HepG2 (cell line): ENCODE measurements around the gene ELP5. TPM values are rescaled to one million over a fixed set of nuclear protein-coding genes. Genes with fewer than 3 reads are reported as not detected.
A peak's percentile ranks its signal among the peaks of the same experiment; 100 is the strongest.

Experiments
- CHD2 ChIP-seq: IDR thresholded peaks from 2 replicates; pipeline ENCODE4 v1.6.1; 2011; ENCODE audit warnings: low read depth, low read length, improper control_type of control experiment
- CREB1 ChIP-seq, 2 experiments: fragments of 450-650 bp in 1 of 2; IDR thresholded peaks; 2 replicates each; pipeline ENCODE4 v1.6.1; 2016 to 2017; ENCODE audit warnings: control low read depth in 1 of 2, mild to moderate bottlenecking in 1 of 2, missing compliant biosample characterization in 1 of 2, missing genetic modification characterization in 1 of 2
- ERF ChIP-seq: IDR thresholded peaks from 2 replicates; pipeline ENCODE4 v1.6.1; 2018; ENCODE audit warnings: missing biosample characterization, missing genetic modification reagents
- FOXJ3 ChIP-seq: sonication (generic); formaldehyde crosslinking; IDR thresholded peaks from 2 replicates; pipeline ENCODE4 v1.4.0; 2020; ENCODE audit warnings: missing genetic modification reagents, mild to moderate bottlenecking, borderline replicate concordance
- FOXP1 ChIP-seq, 2 experiments: fragments of 450-650 bp in 1 of 2; IDR thresholded peaks; 2 replicates each; pipeline ENCODE4 v1.6.1; 2017 to 2018; ENCODE audit warnings: antibody characterized with exemption in 1 of 2
- GABPB1 ChIP-seq: IDR thresholded peaks from 2 replicates; pipeline ENCODE4 v1.6.1; 2016; ENCODE audit warnings: mild to moderate bottlenecking, missing genetic modification reagents, moderate library complexity, missing compliant biosample characterization
- GTF3A ChIP-seq: sonication (generic); formaldehyde crosslinking; conservative IDR thresholded peaks from 2 replicates; pipeline ENCODE4 v1.4.0; 2020; ENCODE audit warnings: mild to moderate bottlenecking, missing genetic modification reagents
- HCFC1 ChIP-seq: fragments of 150-350 bp; IDR thresholded peaks from 2 replicates; pipeline ENCODE4 v1.6.1; 2014; ENCODE audit warnings: low read depth, low read length
- HNRNPK ChIP-seq: fragments of 200-400 bp; formaldehyde crosslinking; IDR thresholded peaks from 2 replicates; pipeline ENCODE4 v1.6.1; 2018; ENCODE audit warnings: low read length, low read depth, moderate library complexity, mild to moderate bottlenecking; ENCODE audit not compliant: poor library complexity, severe bottlenecking
- JUND ChIP-seq: sonication (generic); formaldehyde crosslinking; IDR thresholded peaks from 2 replicates; pipeline ENCODE4 v1.8.0; 2022; ENCODE audit warnings: mild to moderate bottlenecking, missing genetic modification reagents
- NR2F1 ChIP-seq, 2 experiments: fragments of 450-650 bp in 1 of 2; formaldehyde crosslinking in 1 of 2; IDR thresholded peaks; 2 replicates each; pipeline versions ENCODE4 v1.5.0 to v1.6.1; 2016 to 2020; ENCODE audit warnings: mild to moderate bottlenecking in 1 of 2, missing compliant biosample characterization in 1 of 2, missing genetic modification reagents in 1 of 2, moderate library complexity in 1 of 2
- RELA ChIP-seq: sonication (generic); formaldehyde crosslinking; IDR thresholded peaks from 2 replicates; pipeline ENCODE4 v1.4.0; 2020; ENCODE audit warnings: missing genetic modification reagents
- SIX4 ChIP-seq: sonication (generic); formaldehyde crosslinking; IDR thresholded peaks from 2 replicates; pipeline ENCODE4 v1.4.0; 2020; ENCODE audit warnings: missing genetic modification reagents
- SMC3 ChIP-seq: IDR thresholded peaks from 2 replicates; pipeline ENCODE4 v1.6.1; 2011; ENCODE audit warnings: low read length, improper control_type of control experiment
- TFAP4 ChIP-seq: sonication (generic); IDR thresholded peaks from 2 replicates; pipeline ENCODE4 v1.6.1; 2016; ENCODE audit warnings: low read depth, borderline replicate concordance
- YY1 ChIP-seq: IDR thresholded peaks from 2 replicates; pipeline ENCODE4 v1.6.1; 2011; ENCODE audit warnings: low read length, low read depth, moderate library complexity, mild to moderate bottlenecking; ENCODE audit not compliant: insufficient read depth, insufficient replicate concordance
- ZFAT ChIP-seq: sonication (generic); formaldehyde crosslinking; conservative IDR thresholded peaks from 2 replicates; pipeline ENCODE4 v1.8.1; 2023; ENCODE audit warnings: missing genetic modification reagents, inconsistent platforms
- ZFP36L1 ChIP-seq: sonication (generic); formaldehyde crosslinking; IDR thresholded peaks from 2 replicates; pipeline ENCODE4 v1.8.0; 2022; ENCODE audit warnings: mild to moderate bottlenecking, missing genetic modification reagents, moderate library complexity
- ZNF329 ChIP-seq: sonication (generic); formaldehyde crosslinking; IDR thresholded peaks from 2 replicates; pipeline ENCODE4 v1.9.0; 2021; ENCODE audit warnings: low read depth, mild to moderate bottlenecking, missing genetic modification reagents
- ZNF432 ChIP-seq: sonication (generic); formaldehyde crosslinking; IDR thresholded peaks from 2 replicates; pipeline ENCODE4 v1.5.0; 2020; ENCODE audit warnings: missing genetic modification reagents, mild to moderate bottlenecking, borderline replicate concordance
- ZNF44 ChIP-seq: sonication (generic); formaldehyde crosslinking; IDR thresholded peaks from 2 replicates; pipeline ENCODE4 v1.5.1; 2020; ENCODE audit warnings: mild to moderate bottlenecking, missing genetic modification reagents
- ZNF614 ChIP-seq: IDR thresholded peaks from 2 replicates; pipeline ENCODE4 v1.6.1; 2018; ENCODE audit warnings: missing biosample characterization, missing genetic modification reagents, inconsistent platforms, borderline replicate concordance
- ZNF629 ChIP-seq: sonication (generic); formaldehyde crosslinking; conservative IDR thresholded peaks from 2 replicates; pipeline ENCODE4 v1.5.0; 2020; ENCODE audit warnings: missing genetic modification reagents
- ZNF724P ChIP-seq: sonication (generic); formaldehyde crosslinking; IDR thresholded peaks from 2 replicates; pipeline ENCODE4 v1.8.0; 2022; ENCODE audit warnings: missing genetic modification reagents, borderline replicate concordance
- ZNF83 ChIP-seq: sonication (generic); formaldehyde crosslinking; IDR thresholded peaks from 2 replicates; pipeline ENCODE4 v1.4.0; 2020; ENCODE audit warnings: missing genetic modification reagents, mild to moderate bottlenecking, borderline replicate concordance
- polyA plus RNA-seq, 8 experiments: library from polyadenylated mRNA; depleted of rRNA in 3 of 8; stranded (reverse) in 7 of 8; unstranded in 1 of 8; fragments of >200 nt; fragmentation: Illumina TruSeq in 4 of 8; extraction: Trizol in 4 of 8; gene quantifications; 2 replicates each; pipeline versions ENCODE4 v1.2.1 to v1.2.3, GENCODE V29; 2011 to 2016; ENCODE audit warnings: low read depth in 4 of 8, missing spikeins in 1 of 8, mixed read lengths in 1 of 8; ENCODE audit not compliant: insufficient read depth in 1 of 8
- total RNA-seq, 5 experiments: library from RNA; depleted of rRNA; stranded (reverse); fragments of >200 nt; fragmentation: Illumina TruSeq; extraction: Trizol; gene quantifications; 2 replicates each; pipeline ENCODE4 v1.2.3, GENCODE V29; 2016; ENCODE audit warnings: low read depth in 1 of 5
- TF ChIP-seq, protein P1 (sequence below): sonication (generic); formaldehyde crosslinking; IDR thresholded peaks from 2 replicates; pipeline ENCODE4 v1.4.0; 2020; ENCODE audit warnings: low read depth, mild to moderate bottlenecking, missing genetic modification reagents
- TF ChIP-seq, protein P2 (sequence below): sonication (generic); formaldehyde crosslinking; IDR thresholded peaks from 2 replicates; pipeline ENCODE4 v1.4.0; 2020; ENCODE audit warnings: missing genetic modification reagents
- TF ChIP-seq, protein P3 (sequence below): sonication (generic); formaldehyde crosslinking; conservative IDR thresholded peaks from 2 replicates; pipeline ENCODE4 v1.8.0; 2022; ENCODE audit warnings: missing genetic modification reagents

Gene ELP5
- total and polyA plus RNA-seq, 2 of the 13 experiments (the other 11 are each of a cell fraction or from before 2014, with no cell fraction given): 67.6 to 69.8 TPM

GRCh38 chr17:7251661-7252175 is 297 bp upstream of the ELP5 start, which contains the start of gene CTDNEP1 (continued):
- 0 out of 2 replicates have a peak, but pooled peaks have one; percentile 29 for TF ChIP-seq TFAP4
- TF ChIP-seq FOXP1 (IDR thresholded peaks at IDR 0.05): no peak
- TF ChIP-seq FOXP1 (CRISPR knock-in tag; IDR thresholded peaks at IDR 0.05): no peak
- TF ChIP-seq CREB1 (IDR thresholded peaks at IDR 0.05): no peak
- TF ChIP-seq CREB1 (CRISPR knock-in tag; IDR thresholded peaks at IDR 0.05): no peak
- TF ChIP-seq ZNF432: no peak
- no peak for TF ChIP-seq ZNF724P
- no peak for TF ChIP-seq ZNF629 (CRISPR knock-in tag)
- TF ChIP-seq SIX4 (CRISPR knock-in tag): no peak
- no peak for TF ChIP-seq JUND (CRISPR knock-in tag)
- TF ChIP-seq, protein P1, sequence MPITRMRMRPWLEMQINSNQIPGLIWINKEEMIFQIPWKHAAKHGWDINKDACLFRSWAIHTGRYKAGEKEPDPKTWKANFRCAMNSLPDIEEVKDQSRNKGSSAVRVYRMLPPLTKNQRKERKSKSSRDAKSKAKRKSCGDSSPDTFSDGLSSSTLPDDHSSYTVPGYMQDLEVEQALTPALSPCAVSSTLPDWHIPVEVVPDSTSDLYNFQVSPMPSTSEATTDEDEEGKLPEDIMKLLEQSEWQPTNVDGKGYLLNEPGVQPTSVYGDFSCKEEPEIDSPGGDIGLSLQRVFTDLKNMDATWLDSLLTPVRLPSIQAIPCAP (CRISPR knock-in tag): no peak
- TF ChIP-seq ZNF329: no peak
- TF ChIP-seq GTF3A (CRISPR knock-in tag): no peak
- no peak for TF ChIP-seq SMC3
- TF ChIP-seq, protein P2, sequence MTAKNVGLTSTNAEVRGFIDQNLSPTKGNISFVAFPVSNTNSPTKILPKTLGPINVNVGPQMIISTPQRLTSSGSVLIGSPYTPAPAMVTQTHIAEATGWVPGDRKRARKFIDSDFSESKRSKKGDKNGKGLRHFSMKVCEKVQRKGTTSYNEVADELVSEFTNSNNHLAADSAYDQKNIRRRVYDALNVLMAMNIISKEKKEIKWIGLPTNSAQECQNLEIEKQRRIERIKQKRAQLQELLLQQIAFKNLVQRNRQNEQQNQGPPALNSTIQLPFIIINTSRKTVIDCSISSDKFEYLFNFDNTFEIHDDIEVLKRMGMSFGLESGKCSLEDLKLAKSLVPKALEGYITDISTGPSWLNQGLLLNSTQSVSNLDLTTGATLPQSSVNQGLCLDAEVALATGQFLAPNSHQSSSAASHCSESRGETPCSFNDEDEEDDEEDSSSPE: peak; percentile 68
- TF ChIP-seq GABPB1 (CRISPR knock-in tag): peak; percentile 92
- 0 out of 2 replicates have a peak, but pooled peaks have one; percentile 21 for TF ChIP-seq RELA (CRISPR knock-in tag)
- TF ChIP-seq ZFP36L1 (CRISPR knock-in tag): no peak
- no peak for TF ChIP-seq FOXJ3
- TF ChIP-seq HNRNPK: peak; percentile 100
- no peak for TF ChIP-seq NR2F1 (CRISPR knock-in tag; IDR thresholded peaks at IDR 0.05)
- peak; percentile 96 for TF ChIP-seq YY1
- TF ChIP-seq, protein P3, sequence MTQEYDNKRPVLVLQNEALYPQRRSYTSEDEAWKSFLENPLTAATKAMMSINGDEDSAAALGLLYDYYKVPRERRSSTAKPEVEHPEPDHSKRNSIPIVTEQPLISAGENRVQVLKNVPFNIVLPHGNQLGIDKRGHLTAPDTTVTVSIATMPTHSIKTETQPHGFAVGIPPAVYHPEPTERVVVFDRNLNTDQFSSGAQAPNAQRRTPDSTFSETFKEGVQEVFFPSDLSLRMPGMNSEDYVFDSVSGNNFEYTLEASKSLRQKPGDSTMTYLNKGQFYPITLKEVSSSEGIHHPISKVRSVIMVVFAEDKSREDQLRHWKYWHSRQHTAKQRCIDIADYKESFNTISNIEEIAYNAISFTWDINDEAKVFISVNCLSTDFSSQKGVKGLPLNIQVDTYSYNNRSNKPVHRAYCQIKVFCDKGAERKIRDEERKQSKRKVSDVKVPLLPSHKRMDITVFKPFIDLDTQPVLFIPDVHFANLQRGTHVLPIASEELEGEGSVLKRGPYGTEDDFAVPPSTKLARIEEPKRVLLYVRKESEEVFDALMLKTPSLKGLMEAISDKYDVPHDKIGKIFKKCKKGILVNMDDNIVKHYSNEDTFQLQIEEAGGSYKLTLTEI (CRISPR knock-in tag): no peak
- TF ChIP-seq ZNF44 (CRISPR knock-in tag): no peak
- TF ChIP-seq ZFAT: no peak
- no peak for TF ChIP-seq ZNF614 (CRISPR knock-in tag)
- no peak for TF ChIP-seq ZNF83 (CRISPR knock-in tag)
- TF ChIP-seq HCFC1: peak; percentile 46; the same call in 1 of the 2 replicates
- no peak for TF ChIP-seq CHD2
- TF ChIP-seq ERF (CRISPR knock-in tag): peak; percentile 39; the same call in 1 of the 2 replicates
